ENCODE data around the gene PPM1D.
A peak's percentile ranks its signal among the peaks of the same experiment; 100 is the strongest.
"Not testable (repeated sequence)": the region's sequence is repeated elsewhere in the genome, so short reads cannot be mapped to it uniquely, and the experiment has no call there.

Gene PPM1D

GRCh38 chr17:60665602-60666001 lies 65.6 kb downstream of the PPM1D start:
- Histone ChIP-seq H2AFZ (no peak overlapping the region), H3K9me3 (ENCODE audit: control insufficient read depth, low read length) (no peaks in the 10 kb centered on the region), H3K27ac (no peak overlapping the region), H3K27me3 (ENCODE audit: control insufficient read depth, insufficient read depth, low read length) (no peaks in the 10 kb centered on the region), H3K4me1 (no peaks in the 10 kb centered on the region), H3K36me3 (ENCODE audit: control insufficient read depth, insufficient read depth, low read length) (no peaks in the 10 kb centered on the region), H3K4me2 (ENCODE audit: low read length) (no peak overlapping the region), H3K4me3 (ENCODE audit: low read depth, low read length) (no peak overlapping the region), H3K9ac (no peak overlapping the region), H3K79me2 (no peaks in the 10 kb centered on the region)
- no peak for TF ChIP-seq CTCF (IDR thresholded peaks at IDR 0.05)

GRCh38 chr17:60668741-60669140 lies 68.7 kb downstream of the PPM1D start:
- not testable (repeated sequence) for H2AFZ ChIP-seq; H3K36me3 ChIP-seq (ENCODE audit: control insufficient read depth, insufficient read depth, low read length); H3K27me3 ChIP-seq (ENCODE audit: control insufficient read depth, insufficient read depth, low read length); H3K4me3 ChIP-seq (ENCODE audit: low read depth, low read length); H3K4me2 ChIP-seq (ENCODE audit: low read length); H3K79me2 ChIP-seq; H3K9ac ChIP-seq; H3K9me3 ChIP-seq (ENCODE audit: control insufficient read depth, low read length); H3K27ac ChIP-seq; H3K4me1 ChIP-seq

GRCh38 chr17:60671482-60671881 lies 71.5 kb downstream of the PPM1D start:
- no peak overlapping the region for H3K27ac ChIP-seq
- H3K4me2 ChIP-seq (ENCODE audit: low read length), result no peak overlapping the region
- H3K4me3 ChIP-seq (ENCODE audit: low read depth, low read length), result no peak overlapping the region
- TF ChIP-seq CTCF (IDR thresholded peaks at IDR 0.05), result no peak
- H3K9me3 ChIP-seq (ENCODE audit: control insufficient read depth, low read length), result no peaks in the 10 kb centered on the region
- H3K27me3 ChIP-seq (ENCODE audit: control insufficient read depth, insufficient read depth, low read length), result no peaks in the 10 kb centered on the region
- H2AFZ ChIP-seq, result no peak overlapping the region
- no peaks in the 10 kb centered on the region for H3K4me1 ChIP-seq
- no peak overlapping the region for H3K9ac ChIP-seq
- no peaks in the 10 kb centered on the region for H3K79me2 ChIP-seq
- H3K36me3 ChIP-seq (ENCODE audit: control insufficient read depth, insufficient read depth, low read length), result no peaks in the 10 kb centered on the region

- not testable (repeated sequence) for H3K27ac ChIP-seq; H3K4me1 ChIP-seq; H3K36me3 ChIP-seq (ENCODE audit: control insufficient read depth, insufficient read depth, low read length); H3K27me3 ChIP-seq (ENCODE audit: control insufficient read depth, insufficient read depth, low read length); H2AFZ ChIP-seq; H3K4me3 ChIP-seq (ENCODE audit: low read depth, low read length); H3K9me3 ChIP-seq (ENCODE audit: control insufficient read depth, low read length); H3K9ac ChIP-seq; H3K4me2 ChIP-seq (ENCODE audit: low read length); H3K79me2 ChIP-seq
Measured at GRCh38 chr17:60674637-60675036, 74.6 kb downstream of the PPM1D start.

- no peaks in the 10 kb centered on the region for H3K4me1 ChIP-seq
- H3K4me3 ChIP-seq (ENCODE audit: low read depth, low read length), result no peak overlapping the region
- no peak for TF ChIP-seq CTCF (IDR thresholded peaks at IDR 0.05)
Measured at GRCh38 chr17:60675997-60676396, 76.0 kb downstream of the PPM1D start.

GRCh38 chr17:60676758-60677307 lies 76.8 kb downstream of the PPM1D start:
- Histone ChIP-seq H3K36me3 (ENCODE audit: control insufficient read depth, insufficient read depth, low read length) (no peaks in the 10 kb centered on the region), H3K27me3 (ENCODE audit: control insufficient read depth, insufficient read depth, low read length) (no peaks in the 10 kb centered on the region), H3K79me2 (no peaks in the 10 kb centered on the region), H3K4me1 (no peaks in the 10 kb centered on the region), H3K4me2 (ENCODE audit: low read length) (peak overlapping the region; percentile 89), H3K4me3 (ENCODE audit: low read depth, low read length) (peak overlapping the region; percentile 95), H3K27ac (peak overlapping the region; percentile 78), H3K9ac (no peak overlapping the region), H2AFZ (peak overlapping the region; percentile 91), H3K9me3 (ENCODE audit: control insufficient read depth, low read length) (no peaks in the 10 kb centered on the region)
- no peak for TF ChIP-seq CTCF (IDR thresholded peaks at IDR 0.05)

More at GRCh38 chr17:60675997-60676396, 76.0 kb downstream of the PPM1D start:
- H3K27me3 ChIP-seq (ENCODE audit: control insufficient read depth, insufficient read depth, low read length), result no peaks in the 10 kb centered on the region
- no peaks in the 10 kb centered on the region for H3K36me3 ChIP-seq (ENCODE audit: control insufficient read depth, insufficient read depth, low read length)
- H3K9me3 ChIP-seq (ENCODE audit: control insufficient read depth, low read length), result no peaks in the 10 kb centered on the region
- no peak overlapping the region for H3K27ac ChIP-seq
- no peaks in the 10 kb centered on the region for H3K79me2 ChIP-seq
- H3K4me2 ChIP-seq (ENCODE audit: low read length), result no peak overlapping the region
- H2AFZ ChIP-seq, result no peak overlapping the region
- H3K9ac ChIP-seq, result no peak overlapping the region

Data from parathyroid adenoma (tissue), 2 donors.